Endodermal cell (in vitro differentiated cells): ENCODE measurements around the gene ZNF552. TPM values are rescaled to one million over a fixed set of nuclear protein-coding genes. Genes with fewer than 3 reads are reported as not detected.
"Not testable (repeated sequence)": the region's sequence is repeated elsewhere in the genome, so short reads cannot be mapped to it uniquely, and the experiment has no call there.

Experiments used
- DNase-seq: peaks from one replicate; pipeline ENCODE4 v3.0.0-alpha.2; 2017
- H3K27ac ChIP-seq: 2 replicates; pipeline ENCODE4 v1.5.1; 2013; ENCODE audit warnings: mild to moderate bottlenecking, low read depth, low read length, moderate library complexity
- H3K27me3 ChIP-seq: 2 replicates; pipeline ENCODE4 v1.6.1; 2013; ENCODE audit warnings: mild to moderate bottlenecking, low read length, moderate library complexity; ENCODE audit not compliant: insufficient read depth, control insufficient read depth, poor library complexity, severe bottlenecking
- H3K36me3 ChIP-seq: 2 replicates; pipeline ENCODE4 v1.7.0; 2013; ENCODE audit warnings: mild to moderate bottlenecking, low read length, moderate library complexity; ENCODE audit not compliant: control insufficient read depth, insufficient read depth
- H3K4me1 ChIP-seq: one replicate; pipeline ENCODE4 v1.7.0; 2013; ENCODE audit warnings: low read length; ENCODE audit not compliant: control insufficient read depth, insufficient read depth
- H3K4me3 ChIP-seq: 2 replicates; pipeline ENCODE4 v1.5.1; 2013; ENCODE audit warnings: mild to moderate bottlenecking, low read length, moderate library complexity
- H3K9ac ChIP-seq: 2 replicates; pipeline ENCODE4 v1.6.1; 2013; ENCODE audit warnings: mild to moderate bottlenecking, low read length, moderate library complexity; ENCODE audit not compliant: poor library complexity, severe bottlenecking; ENCODE audit errors: extremely low read depth
- H3K9me3 ChIP-seq: 2 replicates; pipeline ENCODE4 v1.6.1; 2013; ENCODE audit warnings: mild to moderate bottlenecking, low read length, moderate library complexity; ENCODE audit not compliant: control insufficient read depth
- H3K27ac Mint-ChIP-seq: 2 replicates; pipeline ENCODE4 v1.8.0; 2020; ENCODE audit warnings: mixed read lengths
- H3K27me3 Mint-ChIP-seq: 2 replicates; pipeline ENCODE4 v1.8.0; 2021; ENCODE audit warnings: mild to moderate bottlenecking, mixed read lengths; ENCODE audit not compliant: insufficient read depth
- H3K36me3 Mint-ChIP-seq: 2 replicates; pipeline ENCODE4 v1.8.0; 2020; ENCODE audit warnings: low read depth, mixed read lengths
- H3K4me1 Mint-ChIP-seq: 2 replicates; pipeline ENCODE4 v1.8.0; 2020; ENCODE audit warnings: mixed read lengths
- H3K4me3 Mint-ChIP-seq: 2 replicates; pipeline ENCODE4 v1.8.0; 2020; ENCODE audit warnings: mild to moderate bottlenecking, moderate library complexity, mixed read lengths
- H3K9me3 Mint-ChIP-seq: 2 replicates; pipeline ENCODE4 v1.8.0; 2020; ENCODE audit warnings: mild to moderate bottlenecking, mixed read lengths
- WGBS, 2 experiments: methylation state at CpG; one replicate each; pipeline versions ENCODE4 v1.1.5 to v1.1.7; 2013; ENCODE audit warnings: missing lambda C conversion rate in 2 of 2, mixed read lengths in 1 of 2; ENCODE audit not compliant: insufficient coverage in 1 of 2, insufficient read length in 1 of 2; 5-methylcytosine and 5-hydroxymethylcytosine counted together
- total RNA-seq, 2 donors: library from RNA; stranded (reverse); fragmentation: NEBNext Ultra II Directional in 1 of 2; extraction: Animal tissue kit (Norgen Biotek cat#: 25700) in 1 of 2; gene quantifications; 2 replicates in 1 of 2; 3 replicates in 1 of 2; pipeline ENCODE4 v1.2.1, GENCODE V29; 2021
- TF ChIP-seq, protein P1 (sequence below): fragments of 200-600 bp; sonication (generic); conservative IDR thresholded peaks from 2 replicates; pipeline ENCODE4 v1.5.0; 2021; ENCODE audit warnings: antibody characterized with exemption, mild to moderate bottlenecking

ZNF552 gene
- total RNA-seq, 2 donors from 2014 or later: 17.4 to 18.8 TPM

DNA sequence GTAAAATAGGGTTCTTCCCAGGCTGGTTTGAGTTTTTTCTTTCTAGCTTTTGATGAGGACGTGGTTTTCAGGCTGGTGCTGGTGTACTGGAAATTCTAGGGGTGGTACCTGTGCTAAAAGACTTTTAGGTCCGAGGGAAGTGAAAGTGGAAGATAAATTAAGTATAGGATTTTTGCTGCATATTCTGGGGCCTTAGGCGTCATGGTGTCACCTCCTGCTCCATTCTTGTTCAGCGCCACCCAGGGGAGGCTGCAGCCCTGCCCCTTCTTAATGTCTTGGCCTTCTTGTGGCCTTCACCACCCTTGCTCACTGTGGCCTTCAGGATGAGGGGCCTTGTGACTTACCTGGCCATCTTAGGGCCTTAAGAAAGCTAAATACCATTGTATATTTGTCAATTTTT is 12.4 kb downstream of the ZNF552 start:
- no peak overlapping the region for H3K27ac ChIP-seq
- WGBS, 2 experiments: 72 to 87% methylated on average over 2 to 4 of the region's 4 CpGs
- H3K27me3 Mint-ChIP-seq: no peaks in the 10 kb centered on the region
- H3K4me1 ChIP-seq: peaks cover 8% of the 10 kb centered on the region
- H3K9me3 ChIP-seq: peaks cover 4% of the 10 kb centered on the region
- H3K9ac ChIP-seq: no peak overlapping the region
- H3K36me3 ChIP-seq: peaks cover 22% of the 10 kb centered on the region
- TF ChIP-seq, protein P1, sequence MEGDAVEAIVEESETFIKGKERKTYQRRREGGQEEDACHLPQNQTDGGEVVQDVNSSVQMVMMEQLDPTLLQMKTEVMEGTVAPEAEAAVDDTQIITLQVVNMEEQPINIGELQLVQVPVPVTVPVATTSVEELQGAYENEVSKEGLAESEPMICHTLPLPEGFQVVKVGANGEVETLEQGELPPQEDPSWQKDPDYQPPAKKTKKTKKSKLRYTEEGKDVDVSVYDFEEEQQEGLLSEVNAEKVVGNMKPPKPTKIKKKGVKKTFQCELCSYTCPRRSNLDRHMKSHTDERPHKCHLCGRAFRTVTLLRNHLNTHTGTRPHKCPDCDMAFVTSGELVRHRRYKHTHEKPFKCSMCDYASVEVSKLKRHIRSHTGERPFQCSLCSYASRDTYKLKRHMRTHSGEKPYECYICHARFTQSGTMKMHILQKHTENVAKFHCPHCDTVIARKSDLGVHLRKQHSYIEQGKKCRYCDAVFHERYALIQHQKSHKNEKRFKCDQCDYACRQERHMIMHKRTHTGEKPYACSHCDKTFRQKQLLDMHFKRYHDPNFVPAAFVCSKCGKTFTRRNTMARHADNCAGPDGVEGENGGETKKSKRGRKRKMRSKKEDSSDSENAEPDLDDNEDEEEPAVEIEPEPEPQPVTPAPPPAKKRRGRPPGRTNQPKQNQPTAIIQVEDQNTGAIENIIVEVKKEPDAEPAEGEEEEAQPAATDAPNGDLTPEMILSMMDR: peak; percentile 40
- H3K27ac Mint-ChIP-seq: peak overlapping the region; percentile 83
- no peaks in the 10 kb centered on the region for H3K9me3 Mint-ChIP-seq
- H3K4me3 Mint-ChIP-seq: no peak overlapping the region
- peak; percentile 77 for DNase-seq
- H3K27me3 ChIP-seq: no peaks in the 10 kb centered on the region
- no peak overlapping the region for H3K4me3 ChIP-seq
- peaks cover 21% of the 10 kb centered on the region for H3K36me3 Mint-ChIP-seq
- H3K4me1 Mint-ChIP-seq: peaks cover 47% of the 10 kb centered on the region

DNA sequence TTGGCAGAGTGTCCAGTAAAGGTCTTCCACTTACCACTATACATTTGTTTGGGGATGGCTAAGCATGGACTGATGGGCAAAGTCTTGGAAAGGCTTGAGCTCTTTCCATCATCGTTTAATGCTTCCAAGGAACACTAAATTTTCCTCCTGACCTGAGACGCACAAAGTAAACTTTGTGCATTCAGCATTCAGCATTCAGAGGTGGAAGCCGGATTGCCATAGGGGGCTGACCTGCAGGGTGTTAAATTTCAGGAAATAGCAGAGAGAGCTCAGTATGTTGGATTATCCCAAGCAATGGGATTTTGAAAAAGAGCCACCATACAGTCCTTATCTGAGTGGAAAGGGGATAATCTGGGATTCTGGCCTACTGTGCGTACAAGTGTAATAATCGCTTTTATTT is 14.0 kb downstream of the ZNF552 start:
- peaks cover 8% of the 10 kb centered on the region for H3K4me1 ChIP-seq

DNA sequence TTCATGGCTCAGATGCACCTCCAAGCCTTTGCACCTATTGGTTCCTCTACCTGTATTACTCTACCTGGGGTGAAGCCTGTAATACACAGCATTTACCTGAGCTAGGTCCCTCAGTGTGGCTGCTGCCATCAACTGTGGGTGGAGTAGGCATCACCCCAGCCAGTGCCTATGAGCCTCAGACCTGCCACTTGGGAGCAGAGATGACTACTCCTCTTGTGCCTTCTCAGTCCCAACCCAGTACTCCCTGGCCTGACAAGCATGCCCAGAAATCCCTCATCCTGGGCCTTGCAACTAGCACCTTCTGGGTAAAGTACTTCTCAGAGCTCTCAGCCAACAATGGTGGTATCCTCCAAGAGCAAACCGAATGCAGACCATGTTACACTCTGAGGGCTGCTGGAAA is 18.1 kb downstream of the ZNF552 start:
- H3K4me3 ChIP-seq, H3K9ac ChIP-seq, H3K27ac Mint-ChIP-seq, H3K4me1 ChIP-seq, H3K27me3 Mint-ChIP-seq, H3K27me3 ChIP-seq, H3K9me3 Mint-ChIP-seq, H3K27ac ChIP-seq, DNase-seq, H3K9me3 ChIP-seq, H3K4me3 Mint-ChIP-seq: not testable (repeated sequence)
- peaks cover 31% of the 10 kb centered on the region for H3K36me3 ChIP-seq
- peaks cover 22% of the 10 kb centered on the region for H3K4me1 Mint-ChIP-seq
- H3K36me3 Mint-ChIP-seq: peaks cover 15% of the 10 kb centered on the region
- WGBS, 2 experiments: 89% methylated on average over 1 of the region's 1 CpG; no CpG with 5 or more reads in 1 of the 2 experiments

More for the DNA sequence above, 14.0 kb downstream of the ZNF552 start:
- no peaks in the 10 kb centered on the region for H3K9me3 Mint-ChIP-seq
- H3K27me3 Mint-ChIP-seq: no peaks in the 10 kb centered on the region
- Histone ChIP-seq H3K27me3 (no peaks in the 10 kb centered on the region), H3K27ac (no peak overlapping the region), H3K9ac (no peak overlapping the region), H3K9me3 (peaks cover 2% of the 10 kb centered on the region), H3K4me3 (no peak overlapping the region), H3K36me3 (peaks cover 16% of the 10 kb centered on the region)
- peak overlapping the region; percentile 36 for H3K27ac Mint-ChIP-seq
- TF ChIP-seq, protein P1: no peak
- no peak overlapping the region for H3K4me3 Mint-ChIP-seq
- H3K4me1 Mint-ChIP-seq: peaks cover 47% of the 10 kb centered on the region
- WGBS, 2 experiments: 71 to 86% methylated on average over 5 of the region's 5 CpGs
- DNase-seq: no peak
- peaks cover 8% of the 10 kb centered on the region for H3K36me3 Mint-ChIP-seq

DNA sequence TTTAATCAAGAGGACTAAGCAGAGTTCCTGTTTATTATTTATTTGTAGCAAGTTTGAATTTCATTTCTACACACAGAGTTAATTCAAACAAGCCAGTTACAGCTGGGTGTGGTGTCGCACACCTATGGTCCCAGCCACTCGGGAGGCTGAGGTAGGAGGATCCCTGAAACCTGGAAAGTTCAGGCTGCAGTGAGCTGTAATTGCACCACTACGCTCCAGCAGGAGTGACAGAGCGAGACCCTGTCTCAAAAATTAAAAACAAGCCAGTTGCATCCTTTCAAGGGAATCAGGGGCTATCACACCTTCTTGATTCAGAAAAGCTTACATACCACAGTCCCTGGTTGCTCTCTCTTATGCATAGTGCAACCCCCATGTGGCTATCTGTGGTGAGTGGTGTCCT is 25.4 kb downstream of the ZNF552 start:
- H3K4me1 ChIP-seq: no peaks in the 10 kb centered on the region
- no peak overlapping the region for H3K4me3 ChIP-seq
- no peak overlapping the region for H3K9ac ChIP-seq
- H3K27ac Mint-ChIP-seq: no peak overlapping the region
- TF ChIP-seq, protein P1: no peak
- no peaks in the 10 kb centered on the region for H3K27me3 ChIP-seq
- no peak overlapping the region for H3K4me3 Mint-ChIP-seq
- H3K36me3 Mint-ChIP-seq: peaks cover 61% of the 10 kb centered on the region
- WGBS, 2 experiments: 93% methylated on average over 4 of the region's 4 CpGs
- DNase-seq: no peak
- no peaks in the 10 kb centered on the region for H3K4me1 Mint-ChIP-seq
- H3K27me3 Mint-ChIP-seq: no peaks in the 10 kb centered on the region
- peaks cover 46% of the 10 kb centered on the region for H3K36me3 ChIP-seq
- no peaks in the 10 kb centered on the region for H3K9me3 ChIP-seq
- no peak overlapping the region for H3K27ac ChIP-seq
- H3K9me3 Mint-ChIP-seq: peaks cover 3% of the 10 kb centered on the region
